Renal pelvis (tissue), 4 donors: ENCODE measurements around the gene KCTD3. TPM values are rescaled to one million over a fixed set of nuclear protein-coding genes. Genes with fewer than 3 reads are reported as not detected.

Experiments
- DNase-seq: peaks from one replicate; pipeline ENCODE4 v3.0.0-alpha.2; 2013
- polyA plus RNA-seq, 3 donors: library from polyadenylated mRNA; unstranded; fragments of 120-200 nt; gene quantifications; one replicate each; pipeline ENCODE4 v1.2.1, GENCODE V29; 2013; ENCODE audit not compliant: insufficient read length in 3 of 3

The KCTD3 gene
- polyA plus RNA-seq, 3 donors, result 59.1 to 79.9 (median 69.5) TPM

GRCh38 chr1:215648957-215649356 lies 81.9 kb downstream of the KCTD3 start:
- DNase-seq, result no peak

GRCh38 chr1:215650446-215651149 lies 83.5 kb downstream of the KCTD3 start:
- DNase-seq, result no peak

GRCh38 chr1:215651867-215652266 lies 84.8 kb downstream of the KCTD3 start:
- no peak for DNase-seq

GRCh38 chr1:215652371-215652770 lies 85.3 kb downstream of the KCTD3 start:
- DNase-seq, result no peak

- DNase-seq, result no peak
These were observed 89.9 kb downstream of the KCTD3 start for GRCh38 chr1:215657047-215657446.

- DNase-seq, result no peak
These were observed 93.2 kb downstream of the KCTD3 start for GRCh38 chr1:215660259-215660658.

- DNase-seq, result no peak
These were observed 93.9 kb downstream of the KCTD3 start for GRCh38 chr1:215661033-215661432.

GRCh38 chr1:215665215-215665614 lies 98.1 kb downstream of the KCTD3 start:
- no peak for DNase-seq

- DNase-seq, result peak; percentile 22
These were observed 100.7 kb downstream of the KCTD3 start for GRCh38 chr1:215667761-215668160.

GRCh38 chr1:215669806-215670491 lies 102.8 kb downstream of the KCTD3 start:
- no peak for DNase-seq
